ENCODE data around the gene MEGF6.

The MEGF6 gene

GRCh38 chr1:3533067-3534048 is 78.0 kb downstream of the MEGF6 start:
- TF ChIP-seq, protein P1, sequence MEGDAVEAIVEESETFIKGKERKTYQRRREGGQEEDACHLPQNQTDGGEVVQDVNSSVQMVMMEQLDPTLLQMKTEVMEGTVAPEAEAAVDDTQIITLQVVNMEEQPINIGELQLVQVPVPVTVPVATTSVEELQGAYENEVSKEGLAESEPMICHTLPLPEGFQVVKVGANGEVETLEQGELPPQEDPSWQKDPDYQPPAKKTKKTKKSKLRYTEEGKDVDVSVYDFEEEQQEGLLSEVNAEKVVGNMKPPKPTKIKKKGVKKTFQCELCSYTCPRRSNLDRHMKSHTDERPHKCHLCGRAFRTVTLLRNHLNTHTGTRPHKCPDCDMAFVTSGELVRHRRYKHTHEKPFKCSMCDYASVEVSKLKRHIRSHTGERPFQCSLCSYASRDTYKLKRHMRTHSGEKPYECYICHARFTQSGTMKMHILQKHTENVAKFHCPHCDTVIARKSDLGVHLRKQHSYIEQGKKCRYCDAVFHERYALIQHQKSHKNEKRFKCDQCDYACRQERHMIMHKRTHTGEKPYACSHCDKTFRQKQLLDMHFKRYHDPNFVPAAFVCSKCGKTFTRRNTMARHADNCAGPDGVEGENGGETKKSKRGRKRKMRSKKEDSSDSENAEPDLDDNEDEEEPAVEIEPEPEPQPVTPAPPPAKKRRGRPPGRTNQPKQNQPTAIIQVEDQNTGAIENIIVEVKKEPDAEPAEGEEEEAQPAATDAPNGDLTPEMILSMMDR (IDR thresholded peaks at IDR 0.05; ENCODE audit: low read depth, low read length, missing control alignments), result no peak
- no peak overlapping the region for H3K4me3 ChIP-seq (replicated peaks; ENCODE audit: low read depth, low read length)
- DNase-seq (ENCODE audit: extremely low read depth, low read depth), result no peak

- TF ChIP-seq, protein P1 (IDR thresholded peaks at IDR 0.05; ENCODE audit: low read depth, low read length, missing control alignments), result no peak
- DNase-seq (ENCODE audit: extremely low read depth, low read depth), result no peak
- H3K4me3 ChIP-seq (replicated peaks; ENCODE audit: low read depth, low read length), result no peak overlapping the region
Measured at GRCh38 chr1:3531928-3532327, 79.4 kb downstream of the MEGF6 start.

GRCh38 chr1:3530926-3531818 is 80.1 kb downstream of the MEGF6 start:
- H3K4me3 ChIP-seq (replicated peaks; ENCODE audit: low read depth, low read length), result peak overlapping the region; percentile 45
- TF ChIP-seq, protein P1 (IDR thresholded peaks at IDR 0.05; ENCODE audit: low read depth, low read length, missing control alignments), result no peak
- peak; percentile 24 for DNase-seq (ENCODE audit: extremely low read depth, low read depth)

DNA sequence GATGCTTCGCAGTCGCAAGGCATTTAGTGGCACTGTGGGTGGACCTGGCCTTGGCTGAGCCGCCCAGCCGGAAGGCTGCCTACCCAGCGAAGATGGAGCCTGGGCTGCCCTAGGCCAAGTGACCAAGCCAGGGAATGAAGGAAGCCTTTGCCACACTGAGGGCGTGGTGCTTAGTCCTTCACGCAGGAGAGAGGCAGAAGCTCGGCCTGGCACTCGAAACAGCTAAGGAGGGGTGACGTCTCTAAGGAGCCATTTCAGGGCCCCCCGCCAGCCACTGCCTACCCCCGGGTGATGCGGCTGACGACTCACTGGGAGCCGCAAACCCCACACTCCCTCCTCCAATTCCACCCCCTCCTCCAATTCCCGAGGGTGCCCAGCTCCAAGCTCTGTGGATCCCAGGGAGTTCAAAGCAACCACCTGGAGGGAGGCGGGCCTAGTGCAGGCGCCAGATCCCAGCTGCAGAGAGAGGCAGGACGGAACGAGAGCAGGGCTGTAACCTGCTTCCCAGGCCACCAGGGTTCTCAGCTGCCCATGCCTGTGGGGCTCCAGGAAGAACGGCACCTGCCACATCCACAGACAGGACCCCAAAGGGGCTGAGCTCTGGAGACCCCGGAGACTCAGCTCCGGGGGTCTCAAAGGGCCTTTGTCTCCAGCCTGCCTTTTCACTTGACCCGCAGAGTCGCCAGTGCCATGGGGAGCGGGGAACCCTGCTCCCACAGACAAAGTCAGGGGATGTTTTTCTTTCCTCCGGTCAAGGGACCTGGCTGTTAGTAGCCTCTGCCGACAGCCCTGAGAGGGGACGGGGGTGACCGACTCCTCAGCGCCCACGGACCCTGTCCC is 81.0 kb downstream of the MEGF6 start:
- no peak for DNase-seq (ENCODE audit: extremely low read depth, low read depth)

GRCh38 chr1:3529099-3529729 is 82.1 kb downstream of the MEGF6 start:
- no peak for DNase-seq (ENCODE audit: extremely low read depth, low read depth)
- TF ChIP-seq, protein P1 (IDR thresholded peaks at IDR 0.05; ENCODE audit: low read depth, low read length, missing control alignments), result no peak
- no peak overlapping the region for H3K4me3 ChIP-seq (replicated peaks; ENCODE audit: low read depth, low read length)

More for the DNA sequence above, 81.0 kb downstream of the MEGF6 start:
- TF ChIP-seq, protein P1 (IDR thresholded peaks at IDR 0.05; ENCODE audit: low read depth, low read length, missing control alignments), result no peak
- peak overlapping the region; percentile 45 for H3K4me3 ChIP-seq (replicated peaks; ENCODE audit: low read depth, low read length)

Measured in HFF-Myc (cell line).